ENCODE measurements around the gene P3R3URF.

The P3R3URF gene

GRCh38 chr1:46169811-46170454 is 6.4 kb downstream of the P3R3URF start:
- Histone ChIP-seq H3K27ac (ENCODE audit: low read length) (no peak overlapping the region), H3K4me3 (ENCODE audit: low read length) (no peak overlapping the region), H3K27me3 (replicated peaks; ENCODE audit: insufficient read depth, low read length) (no peaks in the 10 kb centered on the region), H3K4me2 (ENCODE audit: low read depth, low read length) (no peak overlapping the region), H3K79me2 (ENCODE audit: low read length) (no peaks in the 10 kb centered on the region), H4K20me1 (ENCODE audit: insufficient read depth, low read length) (no peaks in the 10 kb centered on the region), H3F3A (ENCODE audit: insufficient read depth, low read length) (no peaks in the 10 kb centered on the region), H3K9me2 (replicated peaks; ENCODE audit: insufficient read depth, low read length) (no peaks in the 10 kb centered on the region), H3K9me3 (replicated peaks; ENCODE audit: insufficient read depth, low read length) (no peaks in the 10 kb centered on the region), H3K36me3 (replicated peaks; ENCODE audit: insufficient read depth, low read length) (no peaks in the 10 kb centered on the region), H3K9ac (ENCODE audit: low read length) (no peak overlapping the region), H3K4me1 (ENCODE audit: low read length) (no peaks in the 10 kb centered on the region; the same call in 1 of the 2 replicates), H2AFZ (ENCODE audit: low read length) (no peak overlapping the region)
- TF ChIP-seq EZH2 (optimal IDR thresholded peaks at IDR 0.05; ENCODE audit: low read depth, low read length) = no peak
- TF ChIP-seq EZH2phosphoT487 (IDR thresholded peaks at IDR 0.05; ENCODE audit: low read length) = no peak
- TF ChIP-seq CTCF (IDR thresholded peaks at IDR 0.05; ENCODE audit: low read length) = no peak
- DNase-seq = no peak

GRCh38 chr1:46168477-46168876 is 7.8 kb downstream of the P3R3URF start:
- Histone ChIP-seq H2AFZ (ENCODE audit: low read length) (no peak overlapping the region), H3K9ac (ENCODE audit: low read length) (no peak overlapping the region), H3K4me1 (ENCODE audit: low read length) (no peaks in the 10 kb centered on the region; the same call in 1 of the 2 replicates), H3K36me3 (replicated peaks; ENCODE audit: insufficient read depth, low read length) (no peaks in the 10 kb centered on the region), H3K4me2 (ENCODE audit: low read depth, low read length) (no peak overlapping the region), H3K27me3 (replicated peaks; ENCODE audit: insufficient read depth, low read length) (no peaks in the 10 kb centered on the region), H4K20me1 (ENCODE audit: insufficient read depth, low read length) (no peaks in the 10 kb centered on the region), H3F3A (ENCODE audit: insufficient read depth, low read length) (no peaks in the 10 kb centered on the region), H3K9me2 (replicated peaks; ENCODE audit: insufficient read depth, low read length) (no peaks in the 10 kb centered on the region), H3K9me3 (replicated peaks; ENCODE audit: insufficient read depth, low read length) (no peaks in the 10 kb centered on the region), H3K27ac (ENCODE audit: low read length) (no peak overlapping the region), H3K4me3 (ENCODE audit: low read length) (no peak overlapping the region), H3K79me2 (ENCODE audit: low read length) (no peaks in the 10 kb centered on the region)
- DNase-seq = no peak
- TF ChIP-seq EZH2phosphoT487 (IDR thresholded peaks at IDR 0.05; ENCODE audit: low read length) (no peak), CTCF (IDR thresholded peaks at IDR 0.05; ENCODE audit: low read length) (no peak), EZH2 (optimal IDR thresholded peaks at IDR 0.05; ENCODE audit: low read depth, low read length) (no peak)

GRCh38 chr1:46166521-46167462 is 9.5 kb downstream of the P3R3URF start:
- Histone ChIP-seq H3K9ac (ENCODE audit: low read length) (no peak overlapping the region), H3K79me2 (ENCODE audit: low read length) (no peaks in the 10 kb centered on the region), H3F3A (ENCODE audit: insufficient read depth, low read length) (no peaks in the 10 kb centered on the region), H3K27me3 (replicated peaks; ENCODE audit: insufficient read depth, low read length) (no peaks in the 10 kb centered on the region), H4K20me1 (ENCODE audit: insufficient read depth, low read length) (no peaks in the 10 kb centered on the region), H3K27ac (ENCODE audit: low read length) (no peak overlapping the region), H3K9me2 (replicated peaks; ENCODE audit: insufficient read depth, low read length) (no peaks in the 10 kb centered on the region), H3K9me3 (replicated peaks; ENCODE audit: insufficient read depth, low read length) (no peaks in the 10 kb centered on the region), H3K4me2 (ENCODE audit: low read depth, low read length) (no peak overlapping the region), H3K36me3 (replicated peaks; ENCODE audit: insufficient read depth, low read length) (no peaks in the 10 kb centered on the region), H3K4me1 (ENCODE audit: low read length) (no peaks in the 10 kb centered on the region), H2AFZ (ENCODE audit: low read length) (no peak overlapping the region), H3K4me3 (ENCODE audit: low read length) (no peak overlapping the region)
- no peak for TF ChIP-seq EZH2 (optimal IDR thresholded peaks at IDR 0.05; ENCODE audit: low read depth, low read length)
- no peak for TF ChIP-seq CTCF (IDR thresholded peaks at IDR 0.05; ENCODE audit: low read length)
- TF ChIP-seq EZH2phosphoT487 (IDR thresholded peaks at IDR 0.05; ENCODE audit: low read length) = no peak
- no peak for DNase-seq
